Activated gamma-delta T cell (primary cell): ENCODE measurements around the gene SCFD2.
"Not testable (repeated sequence)": the region's sequence is repeated elsewhere in the genome, so short reads cannot be mapped to it uniquely, and the experiment has no call there.

ENCODE experiments used
- DNase-seq: peaks from one replicate; lab custom pipeline; 2025; lab: John Stamatoyannopoulos, UW

Gene SCFD2

GRCh38 chr4:53346392-53346791, 19.5 kb downstream of the SCFD2 start:
- not testable (repeated sequence) for DNase-seq

GRCh38 chr4:53340145-53340544, 25.7 kb downstream of the SCFD2 start:
- not testable (repeated sequence) for DNase-seq

- DNase-seq: not testable (repeated sequence)
Observed at GRCh38 chr4:53334916-53335315, 30.9 kb downstream of the SCFD2 start.

GRCh38 chr4:53326535-53326934, 39.3 kb downstream of the SCFD2 start:
- no peak for DNase-seq

- DNase-seq: no peak
Observed at GRCh38 chr4:53322696-53323095, 43.2 kb downstream of the SCFD2 start.

- no peak for DNase-seq
Observed at GRCh38 chr4:53321984-53322289, 43.9 kb downstream of the SCFD2 start.

GRCh38 chr4:53321151-53321983, 44.5 kb downstream of the SCFD2 start:
- no peak for DNase-seq

GRCh38 chr4:53315300-53315699, 50.6 kb downstream of the SCFD2 start:
- no peak for DNase-seq

GRCh38 chr4:53314252-53314651, 51.6 kb downstream of the SCFD2 start:
- no peak for DNase-seq

- no peak for DNase-seq
Observed at GRCh38 chr4:53313510-53313909, 52.4 kb downstream of the SCFD2 start.

- no peak for DNase-seq
Observed at GRCh38 chr4:53309321-53310040, 56.4 kb downstream of the SCFD2 start.

- DNase-seq: no peak
Observed at GRCh38 chr4:53307819-53308780, 57.8 kb downstream of the SCFD2 start.

GRCh38 chr4:53307210-53307609, 58.7 kb downstream of the SCFD2 start:
- no peak for DNase-seq

- no peak for DNase-seq
Observed at GRCh38 chr4:53306729-53307128, 59.1 kb downstream of the SCFD2 start.

- DNase-seq: not testable (repeated sequence)
Observed at GRCh38 chr4:53292209-53292608, 73.7 kb downstream of the SCFD2 start.

GRCh38 chr4:53281438-53281837, 84.4 kb downstream of the SCFD2 start:
- no peak for DNase-seq

GRCh38 chr4:53280846-53281245, 85.0 kb downstream of the SCFD2 start:
- no peak for DNase-seq

GRCh38 chr4:53274609-53275268, 91.1 kb downstream of the SCFD2 start:
- DNase-seq: no peak

GRCh38 chr4:53273726-53274125, 92.1 kb downstream of the SCFD2 start:
- no peak for DNase-seq

GRCh38 chr4:53267026-53267425, 98.8 kb downstream of the SCFD2 start:
- DNase-seq: no peak

- DNase-seq: not testable (repeated sequence)
Observed at GRCh38 chr4:53255986-53256385, 109.9 kb downstream of the SCFD2 start.

- no peak for DNase-seq
Observed at GRCh38 chr4:53240573-53240972, 125.3 kb downstream of the SCFD2 start.
